ENCODE data around the gene C1QBP.

- no peak for TF ChIP-seq EP300 (IDR thresholded peaks at IDR 0.05)
- no peak for TF ChIP-seq CTCF (IDR thresholded peaks at IDR 0.05)
- TF ChIP-seq POLR2A (IDR thresholded peaks at IDR 0.05), result no peak
- no peak for TF ChIP-seq POLR2AphosphoS5 (IDR thresholded peaks at IDR 0.05)
Measured at GRCh38 chr17:5467416-5467815, 28.5 kb upstream of the C1QBP start.

Measured in suprapubic skin (tissue), 4 donors.